ENCODE results near the gene METTL16.

GRCh38 chr17:2401426-2402221 is 110.1 kb downstream of the METTL16 start:
- peak; percentile 67; the same call in 1 of the 2 replicates for TF ChIP-seq JUND (IDR thresholded peaks at IDR 0.05)
- no peak for TF ChIP-seq CTCF (IDR thresholded peaks at IDR 0.05)
- no peak for TF ChIP-seq RAD21 (IDR thresholded peaks at IDR 0.05; ENCODE audit: low read length)
- TF ChIP-seq NRF1 (IDR thresholded peaks at IDR 0.05; ENCODE audit: low read depth, low read length) = no peak
- no peak for TF ChIP-seq GATA2 (CRISPR knock-in tag; IDR thresholded peaks at IDR 0.05)

Data from SK-N-SH (cell line).